SK-N-SH (cell line): ENCODE data around the gene MDM1.

ENCODE experiments used
- FOSL2 ChIP-seq: IDR thresholded peaks from 2 replicates; pipeline ENCODE4 v1.4.0; 2012; ENCODE audit warnings: low read depth, mild to moderate bottlenecking, moderate library complexity, borderline replicate concordance
- TF ChIP-seq, protein P1 (sequence below): fragments of 200-600 bp; sonication (generic); IDR thresholded peaks from 2 replicates; pipeline ENCODE4 v1.6.1; 2017; ENCODE audit warnings: antibody characterized with exemption, mild to moderate bottlenecking, moderate library complexity
- TF ChIP-seq, protein P2 (sequence below): IDR thresholded peaks from 2 replicates; pipeline ENCODE4 v1.6.1; 2012; ENCODE audit warnings: mild to moderate bottlenecking, low read depth, low read length, moderate library complexity
- TF ChIP-seq, protein P3 (sequence below): IDR thresholded peaks from 2 replicates; pipeline ENCODE4 v1.4.0; 2012; ENCODE audit warnings: low read depth

DNA sequence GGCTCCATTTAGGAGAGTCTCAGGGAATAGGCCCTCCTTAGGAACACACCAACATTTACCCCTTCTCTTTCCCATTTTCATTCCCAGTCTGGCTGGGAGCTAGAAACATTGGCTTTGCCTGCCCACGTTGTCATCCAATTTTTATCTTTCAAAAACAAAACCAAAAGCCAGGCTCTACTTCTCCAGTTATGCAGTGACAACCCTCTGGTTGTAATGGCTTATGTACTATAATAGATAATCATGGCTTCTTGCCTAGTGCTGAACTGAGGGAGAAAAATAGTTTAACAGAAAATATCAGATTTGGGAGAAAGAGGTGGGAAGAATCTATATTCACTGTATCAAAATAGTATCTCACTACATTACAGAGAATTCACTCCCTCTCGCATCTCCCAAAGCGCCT lies 46.6 kb downstream of the MDM1 start:
- TF ChIP-seq, protein P1, sequence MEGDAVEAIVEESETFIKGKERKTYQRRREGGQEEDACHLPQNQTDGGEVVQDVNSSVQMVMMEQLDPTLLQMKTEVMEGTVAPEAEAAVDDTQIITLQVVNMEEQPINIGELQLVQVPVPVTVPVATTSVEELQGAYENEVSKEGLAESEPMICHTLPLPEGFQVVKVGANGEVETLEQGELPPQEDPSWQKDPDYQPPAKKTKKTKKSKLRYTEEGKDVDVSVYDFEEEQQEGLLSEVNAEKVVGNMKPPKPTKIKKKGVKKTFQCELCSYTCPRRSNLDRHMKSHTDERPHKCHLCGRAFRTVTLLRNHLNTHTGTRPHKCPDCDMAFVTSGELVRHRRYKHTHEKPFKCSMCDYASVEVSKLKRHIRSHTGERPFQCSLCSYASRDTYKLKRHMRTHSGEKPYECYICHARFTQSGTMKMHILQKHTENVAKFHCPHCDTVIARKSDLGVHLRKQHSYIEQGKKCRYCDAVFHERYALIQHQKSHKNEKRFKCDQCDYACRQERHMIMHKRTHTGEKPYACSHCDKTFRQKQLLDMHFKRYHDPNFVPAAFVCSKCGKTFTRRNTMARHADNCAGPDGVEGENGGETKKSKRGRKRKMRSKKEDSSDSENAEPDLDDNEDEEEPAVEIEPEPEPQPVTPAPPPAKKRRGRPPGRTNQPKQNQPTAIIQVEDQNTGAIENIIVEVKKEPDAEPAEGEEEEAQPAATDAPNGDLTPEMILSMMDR: no peak
- no peak for TF ChIP-seq FOSL2
- TF ChIP-seq, protein P2, sequence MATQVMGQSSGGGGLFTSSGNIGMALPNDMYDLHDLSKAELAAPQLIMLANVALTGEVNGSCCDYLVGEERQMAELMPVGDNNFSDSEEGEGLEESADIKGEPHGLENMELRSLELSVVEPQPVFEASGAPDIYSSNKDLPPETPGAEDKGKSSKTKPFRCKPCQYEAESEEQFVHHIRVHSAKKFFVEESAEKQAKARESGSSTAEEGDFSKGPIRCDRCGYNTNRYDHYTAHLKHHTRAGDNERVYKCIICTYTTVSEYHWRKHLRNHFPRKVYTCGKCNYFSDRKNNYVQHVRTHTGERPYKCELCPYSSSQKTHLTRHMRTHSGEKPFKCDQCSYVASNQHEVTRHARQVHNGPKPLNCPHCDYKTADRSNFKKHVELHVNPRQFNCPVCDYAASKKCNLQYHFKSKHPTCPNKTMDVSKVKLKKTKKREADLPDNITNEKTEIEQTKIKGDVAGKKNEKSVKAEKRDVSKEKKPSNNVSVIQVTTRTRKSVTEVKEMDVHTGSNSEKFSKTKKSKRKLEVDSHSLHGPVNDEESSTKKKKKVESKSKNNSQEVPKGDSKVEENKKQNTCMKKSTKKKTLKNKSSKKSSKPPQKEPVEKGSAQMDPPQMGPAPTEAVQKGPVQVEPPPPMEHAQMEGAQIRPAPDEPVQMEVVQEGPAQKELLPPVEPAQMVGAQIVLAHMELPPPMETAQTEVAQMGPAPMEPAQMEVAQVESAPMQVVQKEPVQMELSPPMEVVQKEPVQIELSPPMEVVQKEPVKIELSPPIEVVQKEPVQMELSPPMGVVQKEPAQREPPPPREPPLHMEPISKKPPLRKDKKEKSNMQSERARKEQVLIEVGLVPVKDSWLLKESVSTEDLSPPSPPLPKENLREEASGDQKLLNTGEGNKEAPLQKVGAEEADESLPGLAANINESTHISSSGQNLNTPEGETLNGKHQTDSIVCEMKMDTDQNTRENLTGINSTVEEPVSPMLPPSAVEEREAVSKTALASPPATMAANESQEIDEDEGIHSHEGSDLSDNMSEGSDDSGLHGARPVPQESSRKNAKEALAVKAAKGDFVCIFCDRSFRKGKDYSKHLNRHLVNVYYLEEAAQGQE: no peak
- TF ChIP-seq, protein P3, sequence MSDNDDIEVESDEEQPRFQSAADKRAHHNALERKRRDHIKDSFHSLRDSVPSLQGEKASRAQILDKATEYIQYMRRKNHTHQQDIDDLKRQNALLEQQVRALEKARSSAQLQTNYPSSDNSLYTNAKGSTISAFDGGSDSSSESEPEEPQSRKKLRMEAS: no peak
